DLD1 (cell line): ENCODE measurements around the gene PHTF2.
"Not testable (repeated sequence)": the region's sequence is repeated elsewhere in the genome, so short reads cannot be mapped to it uniquely, and the experiment has no call there.

Experiments
- in situ Hi-C: cut with HindIII; loops from 2 replicates; pipeline ENCODE4 v1.10.0; 2017; ENCODE audit warnings: low sequenced_read_pairs

Gene PHTF2

DNA sequence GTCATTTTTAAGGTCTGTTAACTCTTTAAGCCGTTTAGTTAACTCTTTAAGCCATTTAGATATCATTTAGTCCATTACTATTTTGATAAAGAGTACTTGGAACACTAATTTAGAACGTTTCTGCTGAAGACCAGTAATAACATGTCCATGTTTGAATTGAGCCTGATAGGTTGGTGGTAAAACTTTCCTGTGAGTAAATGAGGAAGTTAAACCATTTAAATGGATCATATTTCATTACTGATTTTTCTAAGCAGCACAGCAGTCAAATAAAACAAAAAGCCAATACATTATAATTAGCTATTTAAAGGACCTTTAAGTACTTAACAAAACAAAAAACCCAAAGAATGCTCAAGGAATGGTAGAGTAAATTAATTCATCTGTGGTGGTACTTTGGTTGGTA lies 29.4 kb downstream of the PHTF2 start:
- in situ Hi-C loops: no loop called here

DNA sequence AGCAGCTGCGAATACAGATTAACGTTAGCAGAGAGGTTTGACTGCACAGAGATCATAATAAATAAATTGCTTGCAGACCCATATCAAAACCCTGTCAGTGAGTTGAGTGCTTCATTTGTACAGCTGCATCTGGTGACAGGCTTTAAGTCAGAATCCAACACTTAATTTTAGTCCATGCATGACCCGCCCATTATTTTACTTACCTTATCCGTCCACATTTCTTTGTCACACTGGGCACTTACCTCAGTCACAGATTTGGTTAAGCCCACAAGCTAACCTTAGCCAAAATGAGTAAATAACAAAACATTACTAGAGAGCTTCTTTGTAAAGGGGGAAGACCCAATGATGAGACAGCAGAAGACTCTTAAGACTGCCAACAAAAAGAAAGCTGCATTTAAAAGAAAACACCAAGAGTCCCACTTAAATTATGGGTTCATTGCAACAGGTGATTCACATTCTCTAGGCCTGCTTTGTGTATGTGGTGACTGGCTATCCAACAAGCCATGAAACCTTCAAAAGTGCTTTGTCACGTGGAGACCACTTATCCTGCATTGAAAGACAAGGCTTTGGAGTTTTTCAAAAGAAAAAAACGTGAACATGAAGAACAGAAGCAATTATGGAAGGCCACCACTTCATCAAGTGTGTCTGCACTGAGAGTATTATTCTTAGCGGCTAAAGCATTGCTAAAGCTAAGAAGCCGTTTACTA lies 32.2 kb downstream of the PHTF2 start:
- in situ Hi-C loops: no loop called here

DNA sequence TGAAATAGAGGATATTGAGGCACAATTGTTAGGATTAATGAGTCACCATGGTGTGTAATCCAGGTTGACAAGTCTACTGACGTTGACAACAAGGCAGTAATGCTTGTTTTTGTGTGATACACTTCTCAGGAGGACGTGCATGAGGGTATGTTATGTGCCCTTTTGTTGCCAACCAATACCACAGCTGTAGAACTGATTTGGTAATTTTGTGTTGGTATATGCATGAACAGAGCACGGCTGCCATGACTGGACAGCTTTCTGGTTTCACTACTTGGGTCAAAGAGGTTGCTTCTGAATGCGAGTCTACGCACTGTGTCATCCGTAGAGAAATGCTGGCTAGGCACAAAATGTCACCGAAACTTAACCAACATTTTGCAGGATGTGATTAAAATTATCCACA lies 32.9 kb downstream of the PHTF2 start:
- in situ Hi-C loops: no loop called here

DNA sequence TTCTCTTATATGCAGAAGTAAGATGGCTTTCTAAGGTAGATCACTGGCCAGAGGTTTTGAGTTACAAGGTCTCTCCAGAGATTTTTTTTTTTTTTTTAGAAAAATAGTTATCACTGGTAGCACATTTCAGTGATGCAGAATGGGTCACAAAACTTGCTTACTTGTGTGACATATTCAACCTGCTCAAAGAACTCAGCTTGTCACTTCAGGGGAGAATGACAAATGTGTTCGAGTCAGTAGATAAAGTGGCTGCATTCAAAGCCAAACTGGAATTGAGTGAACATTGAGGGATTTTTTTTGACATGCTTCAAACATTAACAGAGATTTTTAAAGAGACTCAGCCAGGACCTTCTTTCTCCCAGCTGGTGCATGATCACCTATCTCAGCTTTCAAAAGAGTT lies 33.4 kb downstream of the PHTF2 start:
- in situ Hi-C loops: no loop called here

DNA sequence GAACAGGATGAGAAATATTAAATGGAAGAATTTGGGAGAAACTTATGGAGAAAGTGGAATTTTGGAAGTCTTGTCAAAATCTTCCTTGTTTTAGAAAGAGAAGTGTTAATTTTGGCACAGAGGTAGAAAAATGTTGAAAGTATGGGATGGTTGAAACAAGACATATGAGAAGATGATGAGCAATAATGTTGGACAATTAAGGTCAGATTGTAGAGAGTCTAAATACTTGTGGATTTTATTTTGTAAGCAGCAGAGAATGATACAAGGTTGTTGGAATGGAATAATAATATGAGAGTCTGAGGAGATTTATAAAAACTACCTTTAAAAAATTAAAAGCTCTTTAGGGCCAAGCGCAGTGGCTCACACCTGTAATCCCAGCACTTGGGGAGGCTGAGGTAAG lies 34.6 kb downstream of the PHTF2 start:
- in situ Hi-C loops: no loop called here

DNA sequence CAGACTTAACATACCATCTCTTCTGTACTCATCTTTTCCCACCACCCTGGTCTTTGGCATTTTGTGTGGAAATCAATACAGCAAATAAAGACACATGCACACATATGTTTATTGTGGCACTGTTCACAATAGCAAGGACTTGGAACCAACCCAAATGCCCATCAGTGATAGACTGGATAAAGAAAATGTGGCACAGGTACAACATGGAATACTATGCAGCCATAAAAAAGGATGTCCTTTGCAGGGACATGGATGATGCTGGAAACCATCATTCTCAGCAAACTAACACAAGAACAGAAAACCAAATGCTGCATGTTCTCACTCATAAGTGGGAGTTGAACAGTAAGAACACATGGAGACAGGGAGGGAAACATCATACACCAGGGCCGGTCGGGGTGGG lies 37.9 kb downstream of the PHTF2 start:
- in situ Hi-C loops: not testable (repeated sequence)

DNA sequence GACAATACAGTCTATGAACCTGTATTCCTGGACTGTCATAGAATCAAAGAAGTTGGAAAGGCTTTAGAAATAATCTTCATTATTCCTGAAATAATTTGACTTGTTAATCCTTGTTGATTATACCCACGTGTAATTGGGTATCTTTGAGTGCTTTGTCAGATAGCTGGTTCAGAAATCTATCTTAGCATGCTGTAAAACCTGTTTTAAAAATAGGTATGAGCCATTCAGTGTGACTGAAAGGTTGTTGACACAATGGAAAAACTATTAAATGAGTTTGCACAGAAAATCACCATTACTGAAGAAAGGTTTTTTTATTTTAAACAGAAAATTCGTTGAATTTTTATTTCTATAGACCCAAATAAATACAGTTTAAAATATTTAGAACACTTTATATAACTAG lies 38.7 kb downstream of the PHTF2 start:
- in situ Hi-C loops: no loop called here

DNA sequence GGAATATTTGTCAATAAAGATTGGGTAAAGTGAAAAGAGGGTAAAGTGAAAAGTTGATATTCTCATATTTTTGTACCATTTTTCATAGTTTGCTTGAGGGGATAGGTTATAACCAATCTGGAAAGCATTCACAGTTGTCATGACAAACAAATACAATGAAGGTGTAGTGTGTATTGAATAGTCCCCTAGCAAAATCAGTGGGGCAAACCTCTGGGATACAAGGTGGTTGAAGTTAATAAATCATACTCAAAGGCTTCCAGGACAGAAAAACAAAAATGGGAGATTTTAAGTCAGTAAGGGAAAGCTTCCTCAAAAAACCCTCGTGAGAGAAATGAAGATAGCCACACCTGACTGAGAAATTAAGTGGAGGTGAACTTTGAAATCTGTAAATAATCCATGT lies 39.4 kb downstream of the PHTF2 start:
- in situ Hi-C loops: no loop called here

DNA sequence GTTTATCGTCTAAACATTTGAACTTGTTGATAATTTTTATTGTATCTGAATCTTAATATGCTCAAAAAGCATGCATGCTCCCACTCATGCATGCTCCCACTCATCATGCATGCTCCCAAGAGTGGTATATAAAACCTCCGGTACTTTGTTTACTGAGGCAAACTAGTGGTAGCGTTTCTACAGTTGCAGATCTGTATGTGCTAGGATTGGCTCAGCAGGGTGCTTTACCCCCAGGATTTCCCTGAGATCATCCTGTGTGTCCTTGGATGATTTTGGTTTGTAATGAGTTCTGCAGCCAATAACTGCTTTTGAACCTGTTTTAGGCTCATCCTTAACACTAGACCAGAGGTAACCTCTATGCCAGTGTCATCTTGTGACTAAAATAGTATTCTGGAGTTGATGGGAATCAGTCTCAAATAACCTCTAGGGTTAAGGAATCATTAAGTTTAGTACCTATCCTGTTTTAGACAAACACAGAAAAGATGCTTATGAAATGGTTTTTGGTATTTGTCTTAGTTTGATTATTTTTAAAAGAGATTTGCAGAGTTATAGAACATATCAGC lies 40.4 kb downstream of the PHTF2 start:
- in situ Hi-C loops: no loop called here

DNA sequence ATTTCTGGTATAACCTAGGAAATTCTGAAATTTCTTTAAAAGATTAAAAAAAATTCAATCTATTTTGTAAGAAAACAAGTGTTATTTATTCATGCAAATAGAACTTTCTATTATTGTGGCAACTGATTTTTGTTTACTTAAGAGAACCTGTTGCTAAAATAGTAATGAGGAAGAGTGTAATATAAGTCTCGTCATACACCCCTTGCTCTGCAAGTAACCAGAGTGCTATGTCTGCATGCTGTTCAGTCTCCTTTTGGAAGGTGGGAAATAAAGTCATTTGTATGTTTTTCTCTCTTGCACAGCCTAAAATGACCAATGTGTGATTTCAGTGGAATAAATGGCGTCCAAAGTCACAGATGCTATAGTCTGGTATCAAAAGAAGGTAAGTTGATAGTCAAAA lies 41.3 kb downstream of the PHTF2 start:
- in situ Hi-C loops: no loop called here

DNA sequence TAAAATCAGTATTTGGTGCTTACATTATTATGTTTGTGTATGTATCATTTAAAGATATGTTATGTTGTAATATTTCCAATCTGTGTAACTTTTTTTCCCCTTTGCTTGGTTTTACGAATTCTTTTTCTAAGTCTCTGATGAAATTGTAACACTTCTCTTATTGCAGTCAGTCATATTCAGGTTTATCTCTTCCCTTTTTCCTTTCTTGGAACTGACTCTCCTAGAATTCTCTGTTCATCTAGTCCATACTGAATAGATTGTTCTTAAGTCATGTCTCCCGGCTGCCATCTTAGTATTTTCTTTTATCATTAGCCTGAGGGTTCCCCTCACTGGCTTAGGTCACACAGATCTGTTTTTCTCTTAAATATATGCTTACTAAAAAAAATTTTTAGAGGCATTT lies 44.6 kb downstream of the PHTF2 start:
- in situ Hi-C loops: no loop called here

DNA sequence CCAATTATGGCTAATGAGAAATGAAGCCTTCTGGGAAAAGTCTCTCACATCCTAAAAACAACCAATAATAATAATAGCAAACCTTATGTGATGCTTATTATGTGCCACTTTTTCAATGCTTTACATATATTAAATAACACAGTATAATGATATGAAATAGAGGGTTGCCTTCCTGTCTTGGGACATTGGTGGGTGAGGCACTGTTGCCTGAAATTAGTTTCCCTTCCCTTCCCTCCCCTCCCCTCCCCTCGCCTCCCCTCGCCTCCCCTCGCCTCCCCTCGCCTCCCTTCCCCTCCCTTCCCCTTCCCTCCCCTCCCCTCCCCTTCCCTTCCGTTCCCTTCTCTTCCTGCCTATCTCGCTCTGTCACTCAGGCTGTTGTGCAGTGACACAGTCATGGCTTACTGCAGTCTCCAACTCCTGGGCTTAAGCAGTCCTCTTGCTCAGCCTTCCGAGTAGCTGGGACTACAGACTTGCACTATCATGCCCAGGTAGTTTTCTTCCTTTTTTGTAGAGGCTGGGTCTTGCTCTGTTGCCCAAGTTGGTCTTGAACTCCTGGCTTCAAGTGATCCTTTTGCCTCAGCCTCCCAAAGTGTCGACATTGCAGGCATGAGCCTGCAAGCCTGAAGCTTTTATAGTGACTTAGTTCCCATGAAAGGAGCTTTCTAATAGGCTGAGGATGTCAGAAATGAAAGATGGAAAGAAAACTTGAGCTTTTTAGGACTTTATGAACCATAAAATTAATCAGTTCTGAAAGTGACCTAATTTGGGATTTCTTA lies 47.9 kb downstream of the PHTF2 start:
- in situ Hi-C loops: no loop called here

DNA sequence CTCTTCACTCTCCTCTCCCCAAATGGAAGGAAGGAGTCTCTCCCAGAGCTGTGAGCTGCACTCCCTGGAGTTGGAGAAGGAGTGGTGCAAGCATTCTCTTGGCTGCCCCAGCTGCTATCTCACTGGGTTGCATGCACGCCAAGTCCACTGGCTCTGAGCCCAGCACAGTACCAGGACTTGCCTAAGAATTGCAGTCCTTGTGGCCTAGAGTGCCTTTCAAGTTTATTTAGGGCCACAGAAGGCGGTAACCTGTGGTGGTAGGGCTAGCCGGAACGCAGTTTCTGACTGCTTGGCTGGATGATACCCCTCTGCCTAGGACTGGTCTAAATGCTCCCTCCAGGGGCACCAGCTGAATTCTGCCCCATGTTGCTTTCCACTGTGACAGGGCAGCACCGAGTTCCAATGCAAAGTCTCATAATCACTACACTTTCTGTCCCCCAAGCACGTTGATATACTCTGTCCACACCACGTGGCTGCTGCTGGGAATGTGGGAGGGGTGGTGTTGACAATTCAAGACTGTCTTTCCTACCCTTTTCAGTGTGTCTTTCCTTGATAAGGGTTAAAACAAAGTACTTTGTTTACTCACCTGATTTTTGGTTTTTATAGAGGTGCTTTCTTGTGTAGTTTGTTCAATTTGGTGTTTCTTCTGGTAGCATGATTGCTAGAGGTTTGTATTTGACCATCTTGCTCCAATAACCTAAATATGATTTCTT lies 57.0 kb downstream of the PHTF2 start:
- in situ Hi-C loops: no loop called here

DNA sequence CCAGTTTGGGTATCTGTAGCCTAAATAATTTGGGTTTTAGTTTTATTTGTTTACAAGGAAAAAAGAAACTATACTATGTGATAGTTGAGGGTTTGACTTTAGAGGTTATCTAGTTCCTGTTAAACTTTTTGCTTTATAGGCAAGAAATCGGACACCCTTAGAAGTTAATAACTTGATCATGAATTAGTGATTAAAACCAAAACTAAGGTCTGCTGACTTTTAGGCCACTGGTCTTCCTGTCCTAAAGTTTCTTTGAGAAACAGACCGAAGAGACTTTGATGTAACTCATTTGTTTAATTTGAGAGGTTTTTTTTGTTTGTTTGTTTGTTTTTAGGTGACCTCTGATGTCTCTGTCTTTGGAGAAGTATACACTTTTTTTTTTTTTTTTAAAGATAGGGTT lies 59.7 kb downstream of the PHTF2 start:
- in situ Hi-C loops: no loop called here

DNA sequence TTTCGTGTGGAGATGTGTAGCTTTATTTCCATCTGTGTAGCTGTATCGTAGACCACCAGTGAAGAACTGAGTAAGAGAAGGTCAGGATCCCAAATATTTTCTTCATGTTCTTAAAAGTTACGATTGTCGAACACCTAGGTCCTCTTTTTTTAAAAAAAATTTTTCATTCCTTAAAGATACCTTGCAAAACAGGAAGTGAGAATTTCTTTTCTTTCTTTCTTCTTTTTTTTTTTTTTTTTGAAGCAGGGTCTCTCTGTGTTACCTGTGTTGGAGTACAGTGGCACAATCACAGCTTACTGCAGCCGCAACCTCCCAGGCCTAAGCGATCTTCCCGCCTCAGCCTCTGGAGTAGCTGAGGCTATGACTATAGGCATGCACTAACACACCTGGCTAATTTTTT lies 60.8 kb downstream of the PHTF2 start:
- in situ Hi-C loops: no loop called here

DNA sequence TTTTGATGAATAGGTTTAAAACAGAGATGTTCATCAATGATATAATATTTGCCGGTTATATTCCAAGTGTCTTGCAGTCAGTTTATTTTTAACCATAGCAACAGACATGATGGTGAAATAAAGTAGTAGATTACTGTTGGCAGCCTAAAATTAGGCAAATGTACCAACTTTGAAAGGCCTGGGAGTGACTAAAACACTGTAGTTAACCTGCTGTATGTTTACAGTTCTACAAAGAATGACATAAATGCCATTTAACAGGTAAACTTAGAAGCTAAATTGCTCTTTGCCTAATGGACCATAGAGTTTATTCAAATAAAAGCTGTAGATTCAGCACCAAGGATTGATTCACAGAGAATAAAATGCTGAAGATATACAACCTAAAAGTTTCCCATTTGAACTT lies 64.1 kb downstream of the PHTF2 start:
- in situ Hi-C loops: no loop called here

DNA sequence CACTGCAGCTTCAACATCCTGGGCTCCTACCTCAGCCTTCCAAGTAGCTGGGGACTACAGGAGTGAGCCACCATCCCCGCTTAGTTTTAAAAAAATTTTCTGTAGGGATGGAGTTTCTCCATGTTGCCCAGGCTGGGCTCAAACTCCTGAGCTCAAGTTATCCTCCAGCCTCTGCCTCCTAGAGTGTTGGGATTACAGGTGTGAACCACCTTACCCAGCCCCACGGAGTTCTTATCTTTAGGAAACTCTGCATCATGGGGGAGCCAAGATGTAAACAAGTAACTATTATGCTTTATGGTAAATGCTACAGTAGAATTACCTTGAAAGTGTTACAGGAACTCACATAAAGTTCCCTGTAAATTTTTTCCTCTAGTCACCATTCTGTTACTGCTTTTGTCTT lies 65.3 kb downstream of the PHTF2 start:
- in situ Hi-C loops: no loop called here

DNA sequence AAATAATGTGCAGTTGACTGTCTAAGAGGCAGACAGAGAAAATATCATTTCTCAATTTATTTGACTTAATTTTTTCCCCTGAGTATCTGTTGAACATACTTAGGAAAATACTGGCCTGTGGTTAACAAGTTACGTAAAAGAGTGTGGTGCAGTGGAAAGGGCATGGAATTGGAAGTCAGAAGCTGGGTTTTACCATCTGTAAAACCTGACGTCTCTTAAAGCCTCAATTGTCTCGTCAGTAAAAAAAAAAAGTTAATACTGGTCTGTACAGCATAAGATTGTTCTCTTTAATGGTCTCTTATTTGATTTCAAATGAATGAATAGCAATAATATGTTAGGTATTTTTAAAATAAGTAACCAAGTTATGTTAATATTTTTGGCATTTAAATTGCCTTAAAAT lies 67.8 kb downstream of the PHTF2 start:
- in situ Hi-C loops: no loop called here

DNA sequence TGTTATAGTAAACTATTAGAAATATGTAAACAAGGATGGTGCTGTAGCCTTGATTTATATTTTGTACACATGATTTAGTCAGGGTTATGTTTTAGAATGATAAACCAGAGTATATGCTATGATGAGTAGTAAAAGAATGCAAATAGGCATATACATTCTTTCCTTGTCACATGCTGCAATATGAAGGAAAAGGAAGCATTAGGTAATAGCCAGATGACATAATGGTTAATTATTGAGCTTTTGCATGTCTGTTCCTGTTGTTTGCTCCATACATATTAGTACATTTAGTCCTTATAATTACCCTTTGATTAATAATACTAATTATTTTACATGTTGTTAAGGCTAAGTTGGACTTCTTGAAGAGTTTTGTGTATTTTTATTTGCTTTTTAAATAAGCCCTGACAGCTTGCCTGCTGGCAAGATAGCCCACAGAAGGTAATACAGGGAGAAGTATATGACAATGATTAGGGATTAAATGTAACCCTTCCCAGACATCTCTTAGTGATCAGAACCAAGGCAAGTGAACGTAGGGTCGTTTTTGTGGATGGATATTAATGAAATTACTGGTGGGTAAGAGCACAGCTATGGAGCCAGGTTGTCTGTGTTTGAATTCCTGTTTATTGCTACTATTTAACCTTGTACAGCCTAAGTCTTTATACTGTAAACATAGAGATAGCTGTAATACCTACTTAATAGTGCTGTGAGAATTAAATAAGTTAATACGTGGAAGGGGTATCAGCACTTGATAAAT lies 68.4 kb downstream of the PHTF2 start:
- in situ Hi-C loops: no loop called here

DNA sequence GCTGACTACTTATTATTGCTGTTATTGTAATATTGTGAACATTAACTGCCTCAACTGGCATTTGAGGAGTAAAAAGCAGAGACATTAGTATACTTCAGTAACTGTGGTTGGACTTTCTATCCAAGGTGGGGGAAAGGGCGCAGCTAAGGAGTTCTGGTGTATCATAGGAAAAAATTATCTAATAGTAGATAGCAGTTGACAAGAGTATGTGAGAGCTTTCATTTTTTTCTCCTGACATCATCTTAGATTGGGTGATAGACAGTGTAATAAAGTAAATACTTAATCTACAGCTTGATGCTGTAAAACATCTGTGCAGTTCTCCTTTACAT lies 68.9 kb downstream of the PHTF2 start:
- in situ Hi-C loops: no loop called here

DNA sequence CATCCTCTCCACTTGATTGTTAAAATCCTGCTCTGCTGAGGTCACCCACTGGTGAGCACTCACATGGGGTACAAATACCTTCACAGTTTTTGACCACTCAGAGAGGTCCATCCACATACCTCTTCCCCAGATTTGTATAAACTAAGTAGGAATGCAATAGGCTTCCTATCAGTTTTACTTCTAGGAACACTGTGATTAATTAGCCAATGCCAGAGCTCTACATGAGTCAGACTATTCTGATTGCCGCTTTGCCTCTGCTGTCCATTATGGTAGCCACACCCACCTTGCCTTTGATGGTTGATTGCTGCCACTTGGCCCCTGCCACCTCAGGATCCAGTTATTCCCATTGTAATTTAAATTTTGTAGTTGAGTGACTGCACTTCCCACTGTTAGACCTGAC lies 73.7 kb downstream of the PHTF2 start:
- in situ Hi-C loops: not testable (repeated sequence)
